VCaP (cell line): ENCODE results near the gene PCSK4.
A peak's percentile ranks its signal among the peaks of the same experiment; 100 is the strongest.

Source experiments
- H3K27ac ChIP-seq: fragments of 450-650 bp; 2 replicates; pipeline ENCODE4 v1.5.1; 2017
- CTCF ChIP-seq: fragments of 450-650 bp; conservative IDR thresholded peaks from 2 replicates; pipeline ENCODE4 v1.5.1; 2017; ENCODE audit warnings: mild to moderate bottlenecking, moderate library complexity

Gene PCSK4

GRCh38 chr19:1471515-1472160 lies 18.5 kb downstream of the PCSK4 start:
- H3K27ac ChIP-seq: no peak overlapping the region
- no peak for TF ChIP-seq CTCF

GRCh38 chr19:1471010-1471514 lies 19.1 kb downstream of the PCSK4 start:
- H3K27ac ChIP-seq: peak overlapping the region; percentile 49; the same call in 1 of the 2 replicates
- TF ChIP-seq CTCF: no peak

GRCh38 chr19:1470305-1471009 lies 19.7 kb downstream of the PCSK4 start:
- peak overlapping the region; percentile 49; the same call in 1 of the 2 replicates for H3K27ac ChIP-seq

GRCh38 chr19:1470055-1470304 lies 20.2 kb downstream of the PCSK4 start:
- peak overlapping the region; percentile 49; the same call in 1 of the 2 replicates for H3K27ac ChIP-seq
- no peak for TF ChIP-seq CTCF

More at GRCh38 chr19:1470305-1471009, 19.7 kb downstream of the PCSK4 start:
- TF ChIP-seq CTCF: no peak

GRCh38 chr19:1469255-1470054 lies 20.7 kb downstream of the PCSK4 start:
- 0 out of 2 replicates have a peak, but pooled peaks have one; percentile 17 for TF ChIP-seq CTCF
- H3K27ac ChIP-seq: peak overlapping the region; percentile 49; the same call in 1 of the 2 replicates

- H3K27ac ChIP-seq: peak overlapping the region; percentile 49; the same call in 1 of the 2 replicates
- TF ChIP-seq CTCF: peak; percentile 33
Observed at GRCh38 chr19:1468821-1469254, 21.3 kb downstream of the PCSK4 start.

- H3K27ac ChIP-seq: no peak overlapping the region
- TF ChIP-seq CTCF: no peak
Observed at GRCh38 chr19:1468274-1468820, 21.8 kb downstream of the PCSK4 start.
